SJCRH30 (cell line): ENCODE data around the gene SLC32A1. TPM values are rescaled to one million over a fixed set of nuclear protein-coding genes. Genes with fewer than 3 reads are reported as not detected.

Experiments used
- total RNA-seq: library from RNA; depleted of rRNA; stranded (reverse); fragments of >200 nt; shearing (Covaris generic); gene quantifications from 2 replicates; pipeline ENCODE4 v1.2.3, GENCODE V29; 2014; rRNA removed

SLC32A1 gene
- total RNA-seq, 1 experiment from 2014 or later, result not detected

Other genes with a start within 250 kb of the SLC32A1 start
- gene ADIG, start 143.3 kb upstream of the SLC32A1 start, total RNA-seq, result not detected in 2 replicates
- not detected in 2 replicates for gene ARHGAP40, start 122.7 kb upstream of the SLC32A1 start, total RNA-seq
- 21.1 and 22.2 TPM in 2 replicates for gene ACTR5, start 24.0 kb downstream of the SLC32A1 start, total RNA-seq
- 34.0 and 36.5 TPM in 2 replicates for gene PPP1R16B, start 81.2 kb downstream of the SLC32A1 start, total RNA-seq
- gene FAM83D, start 201.9 kb downstream of the SLC32A1 start, total RNA-seq, result 87.9 and 96.6 TPM in 2 replicates
- gene DHX35, start 237.9 kb downstream of the SLC32A1 start, total RNA-seq, result 25.1 and 29.3 TPM in 2 replicates